ENCODE results near the gene CTSH. TPM values are rescaled to one million over a fixed set of nuclear protein-coding genes. Genes with fewer than 3 reads are reported as not detected.
A peak's percentile ranks its signal among the peaks of the same experiment; 100 is the strongest.
"Not testable (repeated sequence)": the region's sequence is repeated elsewhere in the genome, so short reads cannot be mapped to it uniquely, and the experiment has no call there.

The CTSH gene
- total RNA-seq, 1 experiment from 2014 or later, result 11.4 TPM

- Histone ChIP-seq H3K27ac (no peak overlapping the region), H3K9me3 (replicated peaks) (no peaks in the 10 kb centered on the region), H3K36me3 (peaks cover 54% of the 10 kb centered on the region), H3K27me3 (no peaks in the 10 kb centered on the region), H3K4me3 (no peak overlapping the region), H3K4me1 (no peaks in the 10 kb centered on the region)
- no peak for DNase-seq
Measured at GRCh38 chr15:78909160-78909695, 35.6 kb downstream of the CTSH start.

GRCh38 chr15:78907577-78907976 is 37.3 kb downstream of the CTSH start:
- peaks cover 66% of the 10 kb centered on the region for H3K36me3 ChIP-seq
- no peak overlapping the region for H3K4me3 ChIP-seq
- no peaks in the 10 kb centered on the region for H3K4me1 ChIP-seq
- no peak overlapping the region for H3K27ac ChIP-seq
- no peaks in the 10 kb centered on the region for H3K27me3 ChIP-seq
- H3K9me3 ChIP-seq (replicated peaks), result no peaks in the 10 kb centered on the region
- peak in 1 of 2 experiments; percentile 41 for DNase-seq

GRCh38 chr15:78906316-78906620 is 38.6 kb downstream of the CTSH start:
- H3K27ac ChIP-seq, result no peak overlapping the region
- no peaks in the 10 kb centered on the region for H3K27me3 ChIP-seq
- DNase-seq, result no peak
- H3K36me3 ChIP-seq, result peaks cover 67% of the 10 kb centered on the region
- H3K9me3 ChIP-seq (replicated peaks), result no peaks in the 10 kb centered on the region
- H3K4me1 ChIP-seq, result no peaks in the 10 kb centered on the region
- H3K4me3 ChIP-seq, result no peak overlapping the region

GRCh38 chr15:78904599-78905358 is 40.1 kb downstream of the CTSH start:
- H3K9me3 ChIP-seq (replicated peaks), result no peaks in the 10 kb centered on the region
- H3K27me3 ChIP-seq, result no peaks in the 10 kb centered on the region
- H3K27ac ChIP-seq, result no peak overlapping the region
- H3K36me3 ChIP-seq, result peaks cover 77% of the 10 kb centered on the region
- no peaks in the 10 kb centered on the region for H3K4me1 ChIP-seq
- H3K4me3 ChIP-seq, result no peak overlapping the region
- no peak for DNase-seq

GRCh38 chr15:78902281-78903032 is 42.4 kb downstream of the CTSH start:
- DNase-seq; H3K27me3 ChIP-seq; H3K4me1 ChIP-seq; H3K4me3 ChIP-seq; H3K27ac ChIP-seq; H3K9me3 ChIP-seq (replicated peaks): not testable (repeated sequence)
- H3K36me3 ChIP-seq, result peaks cover 86% of the 10 kb centered on the region

GRCh38 chr15:78900819-78901533 is 43.9 kb downstream of the CTSH start:
- not testable (repeated sequence) for H3K27me3 ChIP-seq; H3K9me3 ChIP-seq (replicated peaks); DNase-seq; H3K4me1 ChIP-seq; H3K4me3 ChIP-seq; H3K27ac ChIP-seq
- peaks cover 86% of the 10 kb centered on the region for H3K36me3 ChIP-seq

- H3K27me3 ChIP-seq, result no peaks in the 10 kb centered on the region
- no peak overlapping the region for H3K27ac ChIP-seq
- no peak overlapping the region for H3K4me3 ChIP-seq
- no peaks in the 10 kb centered on the region for H3K4me1 ChIP-seq
- H3K9me3 ChIP-seq (replicated peaks), result no peaks in the 10 kb centered on the region
- peaks cover 90% of the 10 kb centered on the region for H3K36me3 ChIP-seq
- no peak for DNase-seq
Measured at GRCh38 chr15:78898540-78898939, 46.3 kb downstream of the CTSH start.

- H3K36me3 ChIP-seq, result peaks cover 92% of the 10 kb centered on the region
- H3K27me3 ChIP-seq, result no peaks in the 10 kb centered on the region
- no peak for DNase-seq
- H3K4me1 ChIP-seq, result no peaks in the 10 kb centered on the region
- H3K27ac ChIP-seq, result no peak overlapping the region
- H3K4me3 ChIP-seq, result no peak overlapping the region
- H3K9me3 ChIP-seq (replicated peaks), result no peaks in the 10 kb centered on the region
Measured at GRCh38 chr15:78895471-78895870, 49.4 kb downstream of the CTSH start.

- Histone ChIP-seq H3K9me3 (replicated peaks) (no peaks in the 10 kb centered on the region), H3K27me3 (no peaks in the 10 kb centered on the region), H3K27ac (no peak overlapping the region), H3K36me3 (peaks cover 90% of the 10 kb centered on the region), H3K4me3 (no peak overlapping the region), H3K4me1 (no peaks in the 10 kb centered on the region)
- DNase-seq, result no peak
Measured at GRCh38 chr15:78893538-78893937, 51.3 kb downstream of the CTSH start.

- Histone ChIP-seq H3K9me3 (replicated peaks) (no peaks in the 10 kb centered on the region), H3K4me3 (no peak overlapping the region), H3K4me1 (no peaks in the 10 kb centered on the region), H3K27ac (no peak overlapping the region), H3K27me3 (no peaks in the 10 kb centered on the region), H3K36me3 (peaks cover 87% of the 10 kb centered on the region)
- DNase-seq, result no peak
Measured at GRCh38 chr15:78889000-78889399, 55.8 kb downstream of the CTSH start.

GRCh38 chr15:78881681-78882080 is 63.2 kb downstream of the CTSH start:
- DNase-seq, result no peak
- Histone ChIP-seq H3K27me3 (no peaks in the 10 kb centered on the region), H3K4me1 (peaks cover 14% of the 10 kb centered on the region), H3K4me3 (no peak overlapping the region), H3K27ac (no peak overlapping the region), H3K36me3 (peaks cover 57% of the 10 kb centered on the region), H3K9me3 (replicated peaks) (no peaks in the 10 kb centered on the region)

GRCh38 chr15:78880813-78881212 is 64.0 kb downstream of the CTSH start:
- Histone ChIP-seq H3K4me1 (peaks cover 14% of the 10 kb centered on the region), H3K36me3 (peaks cover 48% of the 10 kb centered on the region), H3K9me3 (replicated peaks) (no peaks in the 10 kb centered on the region), H3K27ac (no peak overlapping the region), H3K4me3 (no peak overlapping the region), H3K27me3 (no peaks in the 10 kb centered on the region)
- no peak for DNase-seq

GRCh38 chr15:78880242-78880533 is 64.7 kb downstream of the CTSH start:
- no peaks in the 10 kb centered on the region for H3K27me3 ChIP-seq
- H3K4me3 ChIP-seq, result no peak overlapping the region
- H3K9me3 ChIP-seq (replicated peaks), result no peaks in the 10 kb centered on the region
- peak in 1 of 2 experiments; percentile 22 for DNase-seq
- peaks cover 44% of the 10 kb centered on the region for H3K36me3 ChIP-seq
- H3K4me1 ChIP-seq, result peaks cover 15% of the 10 kb centered on the region
- H3K27ac ChIP-seq, result no peak overlapping the region

GRCh38 chr15:78879517-78880241 is 65.2 kb downstream of the CTSH start:
- H3K27ac ChIP-seq, result no peak overlapping the region
- no peak overlapping the region for H3K4me3 ChIP-seq
- H3K36me3 ChIP-seq, result peaks cover 43% of the 10 kb centered on the region

More at GRCh38 chr15:78879517-78880241, 65.2 kb downstream of the CTSH start:
- Histone ChIP-seq H3K27me3 (no peaks in the 10 kb centered on the region), H3K4me1 (peaks cover 19% of the 10 kb centered on the region), H3K9me3 (replicated peaks) (no peaks in the 10 kb centered on the region)
- peak in 1 of 2 experiments; percentile 19 for DNase-seq
